Loucy (cell line): ENCODE measurements around the gene MAD2L1BP.
"Not testable (repeated sequence)": the region's sequence is repeated elsewhere in the genome, so short reads cannot be mapped to it uniquely, and the experiment has no call there.

Experiments used
- H2AFZ ChIP-seq: fragments of 200-600 bp; sonication (generic); 2 replicates; pipeline ENCODE4 v1.6.0; 2016; ENCODE audit warnings: antibody characterized with exemption, mild to moderate bottlenecking, low read length, moderate library complexity
- H3F3A ChIP-seq: fragments of 200-600 bp; 2 replicates; pipeline ENCODE4 v1.6.0; 2016; ENCODE audit warnings: antibody characterized with exemption, low read depth, mild to moderate bottlenecking
- H3K27me3 ChIP-seq: fragments of 200-600 bp; sonication (generic); 2 replicates; pipeline ENCODE4 v1.6.1; 2014; ENCODE audit warnings: low read length, mild to moderate bottlenecking; ENCODE audit not compliant: insufficient read depth, poor library complexity, severe bottlenecking
- H3K36me3 ChIP-seq: fragments of 200-600 bp; sonication (generic); 2 replicates; pipeline ENCODE4 v1.6.1; 2016; ENCODE audit warnings: low read length; ENCODE audit not compliant: insufficient read depth
- H3K4me1 ChIP-seq: fragments of 200-600 bp; sonication (generic); 2 replicates; pipeline ENCODE4 v1.5.1; 2014; ENCODE audit warnings: low read length, mild to moderate bottlenecking; ENCODE audit not compliant: insufficient read depth, poor library complexity, severe bottlenecking
- H3K4me2 ChIP-seq: fragments of 200-600 bp; sonication (generic); 2 replicates; pipeline ENCODE4 v1.6.0; 2014; ENCODE audit warnings: antibody characterized with exemption, low read length, low read depth, mild to moderate bottlenecking; ENCODE audit not compliant: poor library complexity, severe bottlenecking
- H3K4me3 ChIP-seq: fragments of 200-600 bp; sonication (generic); 2 replicates; pipeline ENCODE4 v1.5.1; 2014; ENCODE audit warnings: low read length, mild to moderate bottlenecking, mixed read lengths; ENCODE audit not compliant: poor library complexity, severe bottlenecking
- H3K79me2 ChIP-seq: fragments of 200-600 bp; sonication (generic); 2 replicates; pipeline ENCODE4 v1.6.1; 2014; ENCODE audit warnings: low read length; ENCODE audit not compliant: insufficient read depth
- H3K9ac ChIP-seq: fragments of 200-600 bp; sonication (generic); 2 replicates; pipeline ENCODE4 v1.6.0; 2014; ENCODE audit warnings: mild to moderate bottlenecking, low read depth, low read length, moderate library complexity; ENCODE audit not compliant: poor library complexity, severe bottlenecking
- H3K9me2 ChIP-seq: fragments of 200-600 bp; sonication (generic); replicated peaks from 2 replicates; pipeline ENCODE4 v1.6.1; 2016; ENCODE audit warnings: low read depth, low read length, mixed read lengths
- H3K9me3 ChIP-seq: fragments of 200-600 bp; sonication (generic); 2 replicates; pipeline ENCODE4 v1.6.1; 2014; ENCODE audit warnings: mild to moderate bottlenecking, antibody characterized with exemption, low read length, low read depth; ENCODE audit not compliant: insufficient read depth
- H4K20me1 ChIP-seq: fragments of 200-600 bp; sonication (generic); 2 replicates; pipeline ENCODE4 v1.6.0; 2014; ENCODE audit warnings: antibody characterized with exemption, low read length, mild to moderate bottlenecking; ENCODE audit not compliant: insufficient read depth, poor library complexity, severe bottlenecking
- EZH2phosphoT487 ChIP-seq: fragments of 200-600 bp; IDR thresholded peaks from 2 replicates; pipeline ENCODE4 v1.6.1; 2018; ENCODE audit warnings: antibody characterized with exemption, mild to moderate bottlenecking, moderate library complexity, borderline replicate concordance
- TF ChIP-seq, protein P1 (sequence below): fragments of 200-600 bp; sonication (generic); conservative IDR thresholded peaks from 2 replicates; pipeline ENCODE4 v1.5.1; 2014; ENCODE audit warnings: mild to moderate bottlenecking, antibody characterized with exemption, low read length

MAD2L1BP gene

GRCh38 chr6:43645613-43645964 lies 9.9 kb downstream of the MAD2L1BP start:
- TF ChIP-seq, protein P1, sequence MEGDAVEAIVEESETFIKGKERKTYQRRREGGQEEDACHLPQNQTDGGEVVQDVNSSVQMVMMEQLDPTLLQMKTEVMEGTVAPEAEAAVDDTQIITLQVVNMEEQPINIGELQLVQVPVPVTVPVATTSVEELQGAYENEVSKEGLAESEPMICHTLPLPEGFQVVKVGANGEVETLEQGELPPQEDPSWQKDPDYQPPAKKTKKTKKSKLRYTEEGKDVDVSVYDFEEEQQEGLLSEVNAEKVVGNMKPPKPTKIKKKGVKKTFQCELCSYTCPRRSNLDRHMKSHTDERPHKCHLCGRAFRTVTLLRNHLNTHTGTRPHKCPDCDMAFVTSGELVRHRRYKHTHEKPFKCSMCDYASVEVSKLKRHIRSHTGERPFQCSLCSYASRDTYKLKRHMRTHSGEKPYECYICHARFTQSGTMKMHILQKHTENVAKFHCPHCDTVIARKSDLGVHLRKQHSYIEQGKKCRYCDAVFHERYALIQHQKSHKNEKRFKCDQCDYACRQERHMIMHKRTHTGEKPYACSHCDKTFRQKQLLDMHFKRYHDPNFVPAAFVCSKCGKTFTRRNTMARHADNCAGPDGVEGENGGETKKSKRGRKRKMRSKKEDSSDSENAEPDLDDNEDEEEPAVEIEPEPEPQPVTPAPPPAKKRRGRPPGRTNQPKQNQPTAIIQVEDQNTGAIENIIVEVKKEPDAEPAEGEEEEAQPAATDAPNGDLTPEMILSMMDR = no peak
- no peak for TF ChIP-seq EZH2phosphoT487
- Histone ChIP-seq H3K9me2 (no peaks in the 10 kb centered on the region), H2AFZ (no peak overlapping the region), H3F3A (no peaks in the 10 kb centered on the region), H3K4me1 (peaks cover under 1% of the 10 kb centered on the region), H3K79me2 (peaks cover 13% of the 10 kb centered on the region), H3K9me3 (no peaks in the 10 kb centered on the region), H3K4me3 (no peak overlapping the region), H3K36me3 (peaks cover 12% of the 10 kb centered on the region; the same call in 1 of the 2 replicates), H3K27me3 (no peaks in the 10 kb centered on the region), H3K4me2 (no peak overlapping the region), H4K20me1 (peaks cover 4% of the 10 kb centered on the region), H3K9ac (no peak overlapping the region)

- Histone ChIP-seq H4K20me1 (no peaks in the 10 kb centered on the region), H3K9me2 (no peaks in the 10 kb centered on the region), H3K79me2 (no peaks in the 10 kb centered on the region), H3K36me3 (no peaks in the 10 kb centered on the region), H3K4me1 (no peaks in the 10 kb centered on the region), H3K27me3 (no peaks in the 10 kb centered on the region), H3F3A (no peaks in the 10 kb centered on the region), H3K4me2 (no peak overlapping the region), H2AFZ (no peak overlapping the region), H3K4me3 (no peak overlapping the region), H3K9me3 (no peaks in the 10 kb centered on the region), H3K9ac (no peak overlapping the region)
- TF ChIP-seq, protein P1 = no peak
- no peak for TF ChIP-seq EZH2phosphoT487
Observed at GRCh38 chr6:43647613-43648012, 12.0 kb downstream of the MAD2L1BP start.

DNA sequence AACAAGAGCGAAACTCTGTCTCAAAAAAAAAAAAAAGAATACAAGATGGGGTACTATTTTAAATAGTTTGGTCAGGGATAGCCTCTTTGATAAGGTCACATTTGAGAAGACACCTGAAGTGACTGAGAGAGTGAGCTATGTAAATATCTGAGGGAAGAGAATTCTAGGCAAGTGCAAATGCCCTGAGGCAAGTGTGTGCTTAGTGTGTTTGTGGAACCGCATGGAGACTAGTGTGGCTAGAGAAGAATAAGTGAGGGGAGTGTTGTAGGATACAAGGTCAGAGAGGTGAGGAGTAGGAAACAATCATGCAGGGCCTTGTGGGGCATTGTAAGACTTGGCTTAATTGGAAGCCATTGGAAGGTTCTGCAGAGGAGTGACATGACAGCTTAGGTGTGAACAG lies 12.6 kb downstream of the MAD2L1BP start:
- H3K9ac ChIP-seq = no peak overlapping the region
- H3K4me3 ChIP-seq = no peak overlapping the region
- no peaks in the 10 kb centered on the region for H3K4me1 ChIP-seq
- H2AFZ ChIP-seq = no peak overlapping the region
- H3K9me2 ChIP-seq = no peaks in the 10 kb centered on the region
- no peaks in the 10 kb centered on the region for H3K9me3 ChIP-seq
- H3K36me3 ChIP-seq = no peaks in the 10 kb centered on the region
- H3K27me3 ChIP-seq = no peaks in the 10 kb centered on the region
- H3K4me2 ChIP-seq = no peak overlapping the region
- TF ChIP-seq, protein P1 = no peak
- TF ChIP-seq EZH2phosphoT487 = no peak
- no peaks in the 10 kb centered on the region for H4K20me1 ChIP-seq
- H3F3A ChIP-seq = no peaks in the 10 kb centered on the region
- H3K79me2 ChIP-seq = no peaks in the 10 kb centered on the region

DNA sequence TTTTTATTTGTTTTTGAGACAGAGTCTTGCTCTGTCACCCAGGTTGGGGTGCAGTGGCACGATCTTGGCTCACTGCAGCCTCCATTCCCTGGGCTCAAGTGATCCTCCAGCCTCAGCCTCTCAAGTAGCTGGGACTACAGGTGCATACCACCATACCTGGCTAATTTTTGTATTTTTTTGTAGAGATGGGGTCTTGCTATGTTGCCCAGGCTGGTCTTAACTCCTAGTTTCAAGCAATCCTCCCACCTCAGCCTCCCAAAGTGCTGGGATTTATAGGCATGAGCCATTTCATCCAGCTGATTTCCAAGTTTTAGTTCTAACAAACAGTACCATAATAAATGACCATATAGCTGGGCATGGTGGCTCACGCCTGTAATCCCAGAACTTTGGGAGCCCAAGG lies 17.2 kb downstream of the MAD2L1BP start:
- not testable (repeated sequence) for H3K9me2 ChIP-seq, H3F3A ChIP-seq, H3K4me1 ChIP-seq, H3K36me3 ChIP-seq, H4K20me1 ChIP-seq, H3K79me2 ChIP-seq, H3K9me3 ChIP-seq, H2AFZ ChIP-seq, H3K4me3 ChIP-seq, H3K4me2 ChIP-seq, H3K9ac ChIP-seq, H3K27me3 ChIP-seq
